HUES48 (cell line): Measurements from ENCODE around the gene ATP10A.

Experiments
- H3K27ac ChIP-seq: one replicate; pipeline ENCODE4 v1.7.0; 2013; ENCODE audit warnings: low read depth, low read length, inconsistent platforms
- H3K27me3 ChIP-seq: 2 replicates; pipeline ENCODE4 v1.6.1; 2013; ENCODE audit warnings: mild to moderate bottlenecking, low read length; ENCODE audit not compliant: control insufficient read depth, insufficient read depth
- H3K36me3 ChIP-seq: 2 replicates; pipeline ENCODE4 v1.6.1; 2013; ENCODE audit warnings: low read length; ENCODE audit not compliant: control insufficient read depth, insufficient read depth
- H3K4me1 ChIP-seq: 2 replicates; pipeline ENCODE4 v1.6.1; 2013; ENCODE audit warnings: mild to moderate bottlenecking, low read length; ENCODE audit not compliant: control insufficient read depth, insufficient read depth
- H3K4me3 ChIP-seq: 2 replicates; pipeline ENCODE4 v1.5.1; 2013; ENCODE audit warnings: mild to moderate bottlenecking, low read depth, low read length
- H3K9ac ChIP-seq: 2 replicates; pipeline ENCODE4 v1.6.1; 2013; ENCODE audit warnings: mild to moderate bottlenecking, low read depth, low read length, moderate library complexity
- H3K9me3 ChIP-seq: 2 replicates; pipeline ENCODE4 v1.6.1; 2013; ENCODE audit warnings: low read length; ENCODE audit not compliant: control insufficient read depth, insufficient read depth

ATP10A gene

DNA sequence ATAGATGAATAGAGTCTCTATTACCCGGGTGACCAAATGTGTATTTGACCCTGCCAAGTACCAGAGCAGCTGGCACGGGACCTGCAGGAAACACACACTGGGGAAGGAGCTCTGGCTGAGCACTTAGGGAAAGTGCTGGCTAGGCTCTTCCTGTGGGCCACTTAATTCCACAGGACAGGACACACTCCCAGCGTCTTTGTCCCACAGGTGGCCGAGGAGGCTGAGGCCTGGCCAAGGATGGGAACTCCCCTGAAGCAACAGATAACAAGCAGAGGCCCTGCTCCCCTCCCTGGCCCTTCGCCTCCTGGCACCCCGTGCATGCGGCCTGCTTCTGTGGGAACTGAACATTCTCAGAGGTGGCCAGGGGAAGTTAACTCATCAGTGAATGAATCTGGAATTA lies 180.8 kb downstream of the ATP10A start:
- Histone ChIP-seq H3K36me3 (no peaks in the 10 kb centered on the region), H3K4me3 (no peak overlapping the region), H3K27me3 (no peaks in the 10 kb centered on the region), H3K9me3 (no peaks in the 10 kb centered on the region), H3K4me1 (peaks cover 11% of the 10 kb centered on the region), H3K9ac (no peak overlapping the region), H3K27ac (no peak overlapping the region)

DNA sequence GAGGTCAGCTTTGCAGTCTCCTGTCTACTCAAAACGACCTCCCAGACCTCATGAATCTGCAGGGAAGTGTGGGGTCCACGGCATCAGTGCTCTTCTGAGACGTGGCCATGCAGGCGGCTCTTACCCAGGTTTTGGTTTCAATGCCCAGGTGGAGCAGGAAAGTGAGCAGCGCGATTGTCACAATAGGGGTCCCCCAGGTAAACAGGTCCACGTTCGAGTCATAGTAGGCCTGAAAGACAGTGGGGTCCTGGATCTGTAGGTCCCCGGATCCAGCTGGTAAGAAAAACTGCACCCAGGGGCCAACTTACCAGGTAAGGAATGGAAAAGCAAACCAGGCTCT lies 182.5 kb downstream of the ATP10A start:
- H3K27me3 ChIP-seq = no peaks in the 10 kb centered on the region
- H3K9ac ChIP-seq = no peak overlapping the region
- peaks cover 11% of the 10 kb centered on the region for H3K4me1 ChIP-seq
- no peaks in the 10 kb centered on the region for H3K36me3 ChIP-seq
- H3K9me3 ChIP-seq = no peaks in the 10 kb centered on the region
- no peak overlapping the region for H3K27ac ChIP-seq
- no peak overlapping the region for H3K4me3 ChIP-seq

DNA sequence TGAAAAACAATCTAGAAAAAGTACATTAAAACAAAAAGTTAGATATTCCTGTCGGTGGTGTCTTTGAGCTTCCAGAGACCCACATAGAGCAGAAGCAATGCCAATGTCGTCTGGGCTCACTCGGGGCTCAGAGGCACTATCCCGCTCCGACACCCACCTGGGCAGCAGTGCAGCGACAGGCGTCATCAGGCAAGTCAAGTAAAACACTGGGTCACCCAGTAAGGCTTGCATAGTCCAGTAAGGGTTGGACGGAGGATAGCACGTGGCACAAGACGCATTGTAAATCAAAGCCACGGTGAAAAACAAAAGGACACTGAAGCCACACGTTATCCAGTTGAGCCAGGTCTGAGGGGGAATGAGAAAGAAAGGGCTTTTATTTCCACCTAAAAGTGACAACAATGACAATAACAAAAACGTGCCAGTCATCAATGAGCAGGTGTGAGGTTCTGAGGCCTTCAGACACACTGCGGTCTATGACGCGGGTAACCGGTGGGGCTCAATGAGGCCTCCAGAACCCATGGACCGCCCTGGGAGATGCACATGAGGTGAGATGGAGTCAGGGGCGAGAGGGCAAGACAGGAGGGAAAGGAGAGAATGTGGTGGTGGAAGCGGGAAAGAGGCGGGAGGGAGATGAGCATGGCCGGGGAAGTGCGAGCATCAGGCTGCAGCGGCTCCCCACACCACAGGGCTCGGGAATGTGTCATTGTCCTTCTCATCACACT lies 183.0 kb downstream of the ATP10A start:
- Histone ChIP-seq H3K36me3 (no peaks in the 10 kb centered on the region), H3K9me3 (no peaks in the 10 kb centered on the region), H3K9ac (no peak overlapping the region), H3K4me1 (peaks cover 11% of the 10 kb centered on the region), H3K27me3 (no peaks in the 10 kb centered on the region), H3K4me3 (no peak overlapping the region), H3K27ac (no peak overlapping the region)

DNA sequence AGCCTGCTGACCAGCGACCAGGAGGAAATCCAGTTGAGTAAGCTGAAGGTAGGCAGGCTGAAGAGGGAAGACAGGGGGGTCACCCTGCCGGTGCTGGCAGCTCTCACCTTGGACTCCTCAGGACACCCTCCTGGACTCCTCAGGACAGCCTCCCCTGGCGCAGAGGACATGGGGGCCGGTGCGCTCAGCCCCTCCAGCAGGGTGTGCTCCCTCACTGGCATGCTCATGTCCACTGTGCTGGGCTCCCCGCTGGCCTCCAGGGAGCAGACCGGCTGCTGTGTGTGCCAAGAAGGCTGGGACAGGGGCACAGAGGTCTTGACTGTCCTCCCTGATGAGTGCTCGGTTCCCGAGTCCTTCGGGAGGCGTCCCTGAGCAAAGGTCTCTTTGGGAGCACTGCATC lies 183.6 kb downstream of the ATP10A start:
- no peaks in the 10 kb centered on the region for H3K27me3 ChIP-seq

DNA sequence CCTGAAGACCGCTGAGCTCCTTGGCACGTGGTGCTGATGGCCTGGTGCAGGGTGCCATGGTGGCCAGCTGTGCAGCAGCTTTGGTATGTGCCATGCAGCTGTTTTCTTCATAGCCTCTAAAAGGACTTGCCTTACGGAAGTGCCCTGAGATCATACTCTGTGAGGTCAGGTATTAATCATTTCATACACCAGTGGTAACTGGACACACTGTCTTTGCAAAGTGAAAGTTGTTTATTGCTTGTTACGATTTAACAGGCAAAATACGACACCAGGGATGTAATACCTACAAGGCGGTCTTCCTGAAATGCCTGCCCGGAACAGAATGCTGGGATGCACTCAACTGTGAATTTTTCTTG lies 184.6 kb downstream of the ATP10A start:
- no peaks in the 10 kb centered on the region for H3K9me3 ChIP-seq
- H3K27me3 ChIP-seq = no peaks in the 10 kb centered on the region
- H3K27ac ChIP-seq = no peak overlapping the region
- H3K36me3 ChIP-seq = no peaks in the 10 kb centered on the region
- H3K4me3 ChIP-seq = no peak overlapping the region
- H3K4me1 ChIP-seq = peaks cover 11% of the 10 kb centered on the region
- no peak overlapping the region for H3K9ac ChIP-seq

More for the DNA sequence above, 183.6 kb downstream of the ATP10A start:
- no peak overlapping the region for H3K9ac ChIP-seq
- no peaks in the 10 kb centered on the region for H3K9me3 ChIP-seq
- H3K27ac ChIP-seq = no peak overlapping the region
- no peak overlapping the region for H3K4me3 ChIP-seq
- peaks cover 11% of the 10 kb centered on the region for H3K4me1 ChIP-seq
- H3K36me3 ChIP-seq = no peaks in the 10 kb centered on the region

DNA sequence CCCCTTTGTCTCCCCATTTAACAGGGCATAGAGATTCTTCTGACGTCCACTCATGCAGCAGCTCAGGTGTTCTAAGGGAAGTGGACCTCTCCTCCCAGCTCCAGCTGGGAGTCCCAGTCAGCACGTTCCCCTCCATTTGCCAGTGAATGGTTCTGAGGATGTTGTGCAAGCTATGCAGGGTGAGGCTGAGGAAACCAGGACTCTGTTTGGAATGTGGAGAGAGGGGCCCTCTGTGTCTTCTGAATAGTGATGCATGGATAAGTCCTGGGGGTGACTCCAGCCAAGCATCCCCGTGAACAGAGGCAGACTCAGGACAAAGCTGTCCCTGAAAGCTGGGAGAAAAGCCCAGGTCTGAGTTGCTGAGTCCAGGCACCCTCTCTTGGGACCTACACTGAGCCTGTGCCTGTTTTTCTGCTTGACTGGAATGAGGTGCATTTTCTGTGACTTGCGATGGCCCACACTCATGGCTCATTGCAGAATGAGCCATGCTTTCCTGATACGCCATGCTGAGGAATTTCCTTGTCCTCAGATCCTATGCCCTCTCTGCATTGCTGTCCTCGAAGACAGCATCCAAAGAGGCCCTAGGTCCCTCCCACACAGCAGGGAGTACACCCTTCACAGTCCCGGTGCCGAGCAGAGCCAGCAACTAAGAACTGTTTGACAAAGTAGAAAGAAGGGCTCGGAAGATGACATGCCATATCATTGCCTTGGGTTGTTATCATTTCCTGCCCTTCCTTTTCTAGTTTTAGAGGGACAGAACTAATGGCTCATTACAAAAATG lies 185.2 kb downstream of the ATP10A start:
- Histone ChIP-seq H3K4me3 (no peak overlapping the region), H3K9me3 (no peaks in the 10 kb centered on the region), H3K27ac (no peak overlapping the region), H3K4me1 (peaks cover 11% of the 10 kb centered on the region), H3K36me3 (no peaks in the 10 kb centered on the region), H3K27me3 (no peaks in the 10 kb centered on the region), H3K9ac (no peak overlapping the region)

DNA sequence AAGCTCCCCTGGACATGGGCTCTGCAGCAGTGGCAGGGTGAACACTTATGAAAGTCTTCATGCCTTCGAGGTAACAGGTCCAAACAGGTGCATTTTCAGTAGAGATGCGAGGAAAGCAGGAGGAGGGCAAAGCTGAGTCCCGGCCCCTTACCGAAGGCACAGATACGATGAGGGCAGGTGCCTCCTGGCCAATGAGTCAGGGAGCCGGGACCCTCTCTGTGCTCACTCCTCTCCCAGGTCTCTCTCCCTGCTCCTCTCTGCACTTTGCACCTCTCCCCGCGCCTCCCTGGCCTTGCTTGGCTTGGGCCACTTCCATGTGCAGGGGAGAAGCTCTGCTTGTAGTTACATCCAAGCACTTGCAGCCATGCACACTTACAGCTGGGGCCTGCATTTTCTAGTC lies 187.1 kb downstream of the ATP10A start:
- Histone ChIP-seq H3K36me3 (no peaks in the 10 kb centered on the region), H3K9ac (no peak overlapping the region), H3K27me3 (no peaks in the 10 kb centered on the region), H3K4me3 (no peak overlapping the region), H3K4me1 (peaks cover 19% of the 10 kb centered on the region), H3K27ac (no peak overlapping the region), H3K9me3 (no peaks in the 10 kb centered on the region)

DNA sequence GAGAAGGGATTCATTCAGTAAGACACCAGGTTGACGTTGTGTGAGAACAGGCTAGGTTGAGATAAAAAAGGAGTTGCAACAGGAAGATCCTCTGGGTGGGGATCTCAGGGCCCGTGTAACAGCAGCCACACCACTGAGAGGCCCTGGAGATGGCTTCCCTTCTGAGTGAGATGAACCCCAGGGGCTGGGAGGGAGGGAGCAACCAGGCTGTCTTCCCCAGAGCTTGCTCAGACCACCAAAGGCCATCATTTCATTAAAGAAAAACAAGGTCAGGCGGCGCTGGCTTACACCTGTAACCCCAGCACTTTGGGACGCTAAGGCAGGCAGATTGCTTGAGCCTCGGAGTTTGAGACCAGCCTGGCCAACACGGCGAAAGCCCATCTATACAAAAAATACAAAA lies 187.7 kb downstream of the ATP10A start:
- Histone ChIP-seq H3K27me3 (no peaks in the 10 kb centered on the region), H3K4me1 (peaks cover 25% of the 10 kb centered on the region), H3K9ac (no peak overlapping the region), H3K4me3 (no peak overlapping the region), H3K9me3 (no peaks in the 10 kb centered on the region), H3K36me3 (no peaks in the 10 kb centered on the region), H3K27ac (no peak overlapping the region)

DNA sequence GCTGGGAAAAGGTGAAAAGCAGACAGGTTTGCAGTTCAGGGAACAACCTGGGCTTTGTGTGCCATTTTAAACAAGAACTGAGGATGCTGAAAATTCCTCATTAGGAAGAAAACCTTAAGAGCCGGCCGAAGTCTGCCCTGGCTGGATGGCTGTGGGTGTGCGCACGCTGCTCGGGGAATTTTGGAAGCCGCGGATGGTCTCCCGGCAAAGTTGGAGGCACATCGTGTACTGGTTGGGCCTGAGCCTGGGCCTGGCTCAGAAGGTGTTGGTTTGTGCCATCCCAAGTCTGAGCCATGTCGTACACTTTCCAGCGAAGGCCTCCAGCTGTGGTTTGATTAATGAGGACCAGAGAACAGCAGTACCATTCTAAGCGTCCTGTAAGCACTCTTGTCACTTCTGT lies 188.2 kb downstream of the ATP10A start:
- H3K4me1 ChIP-seq = peaks cover 28% of the 10 kb centered on the region
- H3K4me3 ChIP-seq = no peak overlapping the region
- H3K27ac ChIP-seq = no peak overlapping the region
- no peaks in the 10 kb centered on the region for H3K27me3 ChIP-seq
- H3K36me3 ChIP-seq = no peaks in the 10 kb centered on the region
- no peak overlapping the region for H3K9ac ChIP-seq
- H3K9me3 ChIP-seq = no peaks in the 10 kb centered on the region

DNA sequence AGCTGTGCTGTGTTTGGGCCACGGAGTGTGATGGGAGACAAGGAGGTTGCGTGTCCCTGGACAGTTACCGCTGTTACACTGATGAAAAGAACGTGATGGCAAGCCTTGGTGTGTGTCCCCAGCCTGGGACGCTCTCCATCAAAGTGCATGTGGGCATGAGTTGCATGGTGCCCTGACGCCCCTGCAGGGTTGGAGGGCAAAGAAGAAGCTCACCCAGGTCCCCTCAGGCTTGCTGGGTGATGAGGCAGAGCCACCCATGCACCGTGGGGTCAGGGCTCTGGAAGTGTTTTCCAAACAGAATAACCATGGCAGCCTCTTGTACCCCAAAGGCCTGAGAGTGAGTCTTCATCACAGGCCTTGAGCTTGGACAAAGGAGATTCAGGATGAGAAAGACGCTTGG lies 189.2 kb downstream of the ATP10A start:
- Histone ChIP-seq H3K27ac (no peak overlapping the region), H3K4me3 (no peak overlapping the region), H3K9ac (no peak overlapping the region)

DNA sequence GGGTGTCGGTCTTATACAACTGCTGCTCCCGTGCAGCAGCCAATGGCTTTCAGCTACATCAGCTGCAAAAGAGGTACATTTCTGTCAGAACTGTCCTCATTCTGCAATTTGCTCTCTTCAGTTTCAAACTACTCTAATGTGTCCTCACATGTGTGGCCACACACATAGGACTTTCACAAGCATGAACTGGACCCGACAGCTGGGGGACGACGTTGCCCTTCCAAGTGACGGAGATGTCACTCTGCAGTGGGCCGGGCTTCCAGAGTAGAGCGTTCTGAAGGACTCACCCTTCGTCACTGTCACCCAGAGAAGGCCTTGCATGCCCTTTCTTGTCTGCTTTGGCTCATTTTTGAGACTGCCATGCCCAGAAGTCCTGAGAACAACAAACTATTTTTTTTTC lies 189.8 kb downstream of the ATP10A start:
- Histone ChIP-seq H3K4me3 (no peak overlapping the region), H3K27ac (no peak overlapping the region), H3K36me3 (no peaks in the 10 kb centered on the region), H3K27me3 (no peaks in the 10 kb centered on the region), H3K9me3 (no peaks in the 10 kb centered on the region), H3K4me1 (peaks cover 40% of the 10 kb centered on the region), H3K9ac (no peak overlapping the region)

More for the DNA sequence above, 189.2 kb downstream of the ATP10A start:
- H3K4me1 ChIP-seq = peaks cover 37% of the 10 kb centered on the region
- no peaks in the 10 kb centered on the region for H3K36me3 ChIP-seq
- H3K9me3 ChIP-seq = no peaks in the 10 kb centered on the region
- H3K27me3 ChIP-seq = no peaks in the 10 kb centered on the region
